DND-41 (cell line): ENCODE data around the gene HOTAIR.

Experiments used
- ATAC-seq: fragments of 200-7000 bp; cut with Tn5 transposase; 3 replicates; pipeline ENCODE4 v1.9.1; 2021; ENCODE audit warnings: low read depth; ENCODE audit not compliant: insufficient read depth
- DNase-seq: peaks from one replicate; pipeline ENCODE4 v3.0.0-alpha.2; 2020
- H2AFZ ChIP-seq: 2 replicates; pipeline ENCODE4 v1.6.0; 2012; ENCODE audit warnings: low read depth, low read length
- H3K27ac ChIP-seq: 2 replicates; pipeline ENCODE4 v1.5.1; 2012; ENCODE audit warnings: low read length, inconsistent platforms
- H3K27me3 ChIP-seq: fragments of 200-600 bp; sonication (generic); 2 replicates; pipeline ENCODE4 v1.6.0; 2012; ENCODE audit warnings: low read length, mild to moderate bottlenecking, inconsistent platforms; ENCODE audit not compliant: insufficient read depth, poor library complexity
- H3K36me3 ChIP-seq: 2 replicates; pipeline ENCODE4 v1.5.1; 2012; ENCODE audit warnings: low read length, inconsistent platforms; ENCODE audit not compliant: insufficient read depth
- H3K4me1 ChIP-seq: 2 replicates; pipeline ENCODE4 v1.5.1; 2012; ENCODE audit warnings: mild to moderate bottlenecking, low read length; ENCODE audit not compliant: insufficient read depth
- H3K4me2 ChIP-seq: 2 replicates; pipeline ENCODE4 v1.6.0; 2012; ENCODE audit warnings: mild to moderate bottlenecking, moderate library complexity, low read length, inconsistent platforms; ENCODE audit not compliant: insufficient read depth
- H3K4me3 ChIP-seq, 2 experiments: fragments of 200-600 bp in 1 of 2; shearing (Covaris generic) in 1 of 2; 2 replicates each; pipeline ENCODE4 v1.5.1; 2012 to 2016; ENCODE audit warnings: inconsistent platforms in 2 of 2, low read length in 2 of 2, mild to moderate bottlenecking in 2 of 2, low read depth in 1 of 2, moderate library complexity in 1 of 2
- H3K79me2 ChIP-seq: 2 replicates; pipeline ENCODE4 v1.6.0; 2012; ENCODE audit warnings: low read length, inconsistent platforms; ENCODE audit not compliant: insufficient read depth
- H3K9ac ChIP-seq: 2 replicates; pipeline ENCODE4 v1.6.0; 2012; ENCODE audit warnings: low read depth, mild to moderate bottlenecking, inconsistent platforms, low read length, moderate library complexity
- H3K9me3 ChIP-seq: 2 replicates; pipeline ENCODE4 v1.5.1; 2012; ENCODE audit warnings: low read length, moderate library complexity, mild to moderate bottlenecking, inconsistent platforms; ENCODE audit not compliant: insufficient read depth, severe bottlenecking
- H4K20me1 ChIP-seq: 2 replicates; pipeline ENCODE4 v1.6.0; 2012; ENCODE audit warnings: low read length; ENCODE audit not compliant: insufficient read depth
- EZH2 ChIP-seq: IDR thresholded peaks from 3 replicates; pipeline ENCODE4 v1.6.1; 2012; ENCODE audit warnings: borderline replicate concordance, low read depth, mild to moderate bottlenecking, moderate library complexity, low read length, inconsistent platforms; ENCODE audit not compliant: severe bottlenecking
- TF ChIP-seq, protein P1 (sequence below): IDR thresholded peaks from 2 replicates; pipeline ENCODE4 v1.5.1; 2012; ENCODE audit warnings: borderline replicate concordance, low read length, moderate library complexity, mild to moderate bottlenecking; ENCODE audit not compliant: poor library complexity, severe bottlenecking; ENCODE audit errors: extremely low read depth

HOTAIR gene

DNA sequence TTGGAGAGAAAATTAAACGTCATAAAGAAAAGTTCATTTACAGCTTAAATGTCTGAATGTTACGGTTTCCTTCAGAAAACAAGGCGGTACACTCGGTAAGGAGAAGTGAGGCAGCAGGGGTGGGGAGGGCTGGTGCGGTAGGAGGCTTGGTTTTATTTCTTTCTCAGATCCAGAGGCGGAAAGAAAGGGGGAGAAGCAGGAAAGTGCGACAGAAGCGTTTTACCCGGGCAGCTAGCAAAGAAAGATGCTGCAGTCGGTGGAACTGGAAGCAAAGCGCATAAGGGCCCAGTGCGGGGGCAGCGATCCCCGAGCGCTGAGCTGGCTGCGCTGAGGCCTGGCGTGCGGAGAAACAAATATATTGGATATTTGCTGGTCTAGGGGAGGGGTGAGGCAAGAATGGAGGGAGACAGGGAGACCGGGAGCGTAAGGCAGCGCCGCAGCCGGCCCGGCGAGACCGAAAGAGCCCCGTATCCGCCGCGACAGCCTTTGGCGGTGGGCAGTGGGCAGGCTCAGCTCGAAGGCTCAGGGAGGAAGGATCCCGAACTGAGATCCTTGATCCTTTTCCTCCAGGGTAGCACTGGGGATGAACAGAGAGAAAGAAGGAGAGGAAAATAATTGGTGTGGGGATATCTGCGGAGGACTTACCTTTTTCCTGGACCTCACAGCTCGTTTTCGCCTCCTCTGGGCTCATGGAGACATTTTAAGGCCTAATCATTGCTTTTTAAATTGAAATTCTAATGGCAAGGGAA, 8.2 kb downstream of the HOTAIR start:
- no peak overlapping the region for H3K4me2 ChIP-seq
- no peaks in the 10 kb centered on the region for H3K36me3 ChIP-seq
- no peaks in the 10 kb centered on the region for H3K9me3 ChIP-seq
- H3K79me2 ChIP-seq, result no peaks in the 10 kb centered on the region
- H3K27me3 ChIP-seq, result peaks cover 81% of the 10 kb centered on the region
- no peaks in the 10 kb centered on the region for H4K20me1 ChIP-seq
- TF ChIP-seq EZH2, result no peak
- TF ChIP-seq, protein P1, sequence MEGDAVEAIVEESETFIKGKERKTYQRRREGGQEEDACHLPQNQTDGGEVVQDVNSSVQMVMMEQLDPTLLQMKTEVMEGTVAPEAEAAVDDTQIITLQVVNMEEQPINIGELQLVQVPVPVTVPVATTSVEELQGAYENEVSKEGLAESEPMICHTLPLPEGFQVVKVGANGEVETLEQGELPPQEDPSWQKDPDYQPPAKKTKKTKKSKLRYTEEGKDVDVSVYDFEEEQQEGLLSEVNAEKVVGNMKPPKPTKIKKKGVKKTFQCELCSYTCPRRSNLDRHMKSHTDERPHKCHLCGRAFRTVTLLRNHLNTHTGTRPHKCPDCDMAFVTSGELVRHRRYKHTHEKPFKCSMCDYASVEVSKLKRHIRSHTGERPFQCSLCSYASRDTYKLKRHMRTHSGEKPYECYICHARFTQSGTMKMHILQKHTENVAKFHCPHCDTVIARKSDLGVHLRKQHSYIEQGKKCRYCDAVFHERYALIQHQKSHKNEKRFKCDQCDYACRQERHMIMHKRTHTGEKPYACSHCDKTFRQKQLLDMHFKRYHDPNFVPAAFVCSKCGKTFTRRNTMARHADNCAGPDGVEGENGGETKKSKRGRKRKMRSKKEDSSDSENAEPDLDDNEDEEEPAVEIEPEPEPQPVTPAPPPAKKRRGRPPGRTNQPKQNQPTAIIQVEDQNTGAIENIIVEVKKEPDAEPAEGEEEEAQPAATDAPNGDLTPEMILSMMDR, result no peak
- no peak overlapping the region for H3K4me3 ChIP-seq
- H3K9ac ChIP-seq, result no peak overlapping the region
- 0 out of 2 replicates have a peak, but pooled peaks cover 2% of the 10 kb centered on the region for H3K4me1 ChIP-seq
- no peak overlapping the region for H2AFZ ChIP-seq
- DNase-seq (no peak), ATAC-seq (no peak)
- no peak overlapping the region for H3K27ac ChIP-seq

DNA sequence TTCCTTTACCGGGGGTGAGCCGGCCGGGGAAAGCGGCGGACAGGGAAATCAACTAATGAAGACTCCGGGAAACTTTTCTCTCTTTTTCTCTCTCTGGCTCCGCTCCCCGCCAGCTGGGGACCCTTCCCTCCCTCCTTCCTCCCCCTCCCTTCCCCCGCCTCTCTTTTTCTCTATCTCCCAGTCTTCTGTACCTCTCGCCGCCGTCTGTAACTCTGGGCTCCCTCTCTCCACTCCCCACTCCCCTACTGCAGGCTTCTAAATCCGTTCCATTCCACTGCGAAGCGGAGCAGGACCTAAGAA, 8.7 kb downstream of the HOTAIR start:
- Histone ChIP-seq H3K79me2 (no peaks in the 10 kb centered on the region), H3K36me3 (no peaks in the 10 kb centered on the region), H2AFZ (no peak overlapping the region), H4K20me1 (no peaks in the 10 kb centered on the region), H3K4me3 (no peak overlapping the region), H3K27ac (no peak overlapping the region), H3K4me2 (no peak overlapping the region), H3K9ac (no peak overlapping the region), H3K27me3 (peaks cover 76% of the 10 kb centered on the region), H3K4me1 (0 out of 2 replicates have a peak, but pooled peaks cover 2% of the 10 kb centered on the region), H3K9me3 (no peaks in the 10 kb centered on the region)
- no peak for TF ChIP-seq EZH2
- TF ChIP-seq, protein P1, result no peak
- ATAC-seq (no peak), DNase-seq (no peak)

DNA sequence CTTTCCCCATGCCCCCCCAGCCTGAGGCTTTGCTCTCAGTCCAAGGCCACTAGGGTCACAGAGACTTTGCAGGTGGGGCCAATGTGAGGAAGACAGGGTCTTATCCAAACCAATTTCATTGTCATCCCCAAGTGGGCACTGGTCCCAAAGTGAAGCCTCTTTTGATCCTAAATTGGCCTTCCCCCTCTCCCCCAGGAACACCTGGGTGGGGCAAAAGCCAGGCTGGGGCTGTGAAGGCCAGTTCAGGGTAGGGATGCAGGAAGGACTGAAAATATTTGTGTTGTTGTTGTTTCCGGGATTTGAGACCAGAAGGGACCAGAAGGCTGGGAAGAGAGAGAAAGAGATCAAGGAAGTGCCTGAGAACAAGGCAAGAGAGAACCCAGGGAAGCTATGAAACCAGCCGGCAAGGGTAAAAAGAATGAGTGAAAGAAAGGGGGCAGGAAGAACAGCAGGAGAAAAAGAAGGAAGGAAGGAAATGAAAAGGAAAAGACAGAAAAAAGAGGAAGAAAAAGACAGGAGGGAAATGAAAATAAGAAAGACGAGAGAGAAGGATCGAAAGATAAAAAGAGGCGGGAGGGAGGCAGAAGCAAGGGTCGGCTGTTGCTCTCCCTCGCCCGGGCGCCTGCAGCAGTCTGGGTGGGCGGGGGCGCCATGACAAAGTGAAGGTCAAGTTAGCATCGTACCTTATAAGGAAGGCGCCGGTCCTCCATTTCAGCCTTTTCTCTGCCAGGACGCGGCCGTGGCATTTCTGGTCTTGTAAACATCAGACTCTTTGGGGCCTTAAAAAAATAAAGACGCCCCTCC, 9.3 kb downstream of the HOTAIR start:
- H4K20me1 ChIP-seq, result no peaks in the 10 kb centered on the region
- H2AFZ ChIP-seq, result no peak overlapping the region

More for the DNA sequence above, 9.3 kb downstream of the HOTAIR start:
- ATAC-seq (no peak), DNase-seq (no peak)
- no peaks in the 10 kb centered on the region for H3K36me3 ChIP-seq
- H3K4me2 ChIP-seq, result no peak overlapping the region
- H3K4me1 ChIP-seq, result 0 out of 2 replicates have a peak, but pooled peaks cover 2% of the 10 kb centered on the region
- no peaks in the 10 kb centered on the region for H3K9me3 ChIP-seq
- H3K27ac ChIP-seq, result no peak overlapping the region
- H3K79me2 ChIP-seq, result no peaks in the 10 kb centered on the region
- H3K9ac ChIP-seq, result no peak overlapping the region
- H3K27me3 ChIP-seq, result peaks cover 72% of the 10 kb centered on the region
- TF ChIP-seq, protein P1, result no peak
- no peak for TF ChIP-seq EZH2
- no peak overlapping the region for H3K4me3 ChIP-seq
